ENCODE results near the gene TSN. TPM values are rescaled to one million over a fixed set of nuclear protein-coding genes. Genes with fewer than 3 reads are reported as not detected.

Gene TSN
- total RNA-seq, 1 experiment from 2014 or later, result 87.3 TPM

DNA sequence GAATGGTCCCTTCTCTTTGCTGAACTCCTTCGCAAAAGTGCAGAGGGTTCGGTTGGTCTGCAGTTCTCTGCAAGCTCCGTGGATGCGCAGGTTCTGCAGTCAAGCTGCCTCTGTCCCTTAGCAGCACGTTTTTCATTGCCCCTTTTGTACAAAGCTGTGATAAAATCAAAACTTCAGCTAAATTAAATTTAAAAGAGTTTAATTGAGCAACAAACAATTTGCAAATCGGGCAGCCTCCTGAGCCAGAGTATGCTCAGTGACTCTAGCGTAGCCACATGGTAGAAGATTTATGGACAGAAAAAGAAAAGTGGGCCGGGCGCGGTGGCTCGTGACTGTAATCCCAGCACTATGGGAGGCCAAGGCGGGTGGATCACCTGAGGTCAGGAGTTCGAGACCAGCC lies 18.8 kb downstream of the TSN start (continued):
- TF ChIP-seq, protein P1, sequence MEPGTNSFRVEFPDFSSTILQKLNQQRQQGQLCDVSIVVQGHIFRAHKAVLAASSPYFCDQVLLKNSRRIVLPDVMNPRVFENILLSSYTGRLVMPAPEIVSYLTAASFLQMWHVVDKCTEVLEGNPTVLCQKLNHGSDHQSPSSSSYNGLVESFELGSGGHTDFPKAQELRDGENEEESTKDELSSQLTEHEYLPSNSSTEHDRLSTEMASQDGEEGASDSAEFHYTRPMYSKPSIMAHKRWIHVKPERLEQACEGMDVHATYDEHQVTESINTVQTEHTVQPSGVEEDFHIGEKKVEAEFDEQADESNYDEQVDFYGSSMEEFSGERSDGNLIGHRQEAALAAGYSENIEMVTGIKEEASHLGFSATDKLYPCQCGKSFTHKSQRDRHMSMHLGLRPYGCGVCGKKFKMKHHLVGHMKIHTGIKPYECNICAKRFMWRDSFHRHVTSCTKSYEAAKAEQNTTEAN (CRISPR knock-in tag; IDR thresholded peaks at IDR 0.05), result no peak
- TF ChIP-seq NR3C1 (CRISPR knock-in tag; conservative IDR thresholded peaks at IDR 0.05; ENCODE audit: low read depth), result no peak
- TF ChIP-seq RORB (CRISPR knock-in tag; IDR thresholded peaks at IDR 0.05), result no peak

DNA sequence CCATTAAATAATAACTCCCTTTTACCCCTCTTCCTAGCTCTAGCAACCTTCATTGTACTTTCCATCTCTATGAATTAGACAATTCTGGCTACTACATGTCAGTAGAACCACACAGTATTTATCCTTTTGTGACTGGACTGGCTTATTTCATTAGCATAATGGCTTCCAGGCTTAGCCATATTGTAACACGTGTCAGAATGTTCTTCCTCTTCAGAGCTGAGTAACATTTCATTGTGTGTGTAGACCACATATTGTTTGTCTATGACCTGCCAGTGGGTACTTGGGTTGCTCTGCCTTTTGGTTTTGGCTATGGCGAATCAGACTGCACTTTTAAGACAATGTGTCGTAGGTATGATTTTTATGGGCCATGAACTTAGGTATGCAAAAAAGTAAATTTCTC lies 20.9 kb downstream of the TSN start:
- no peaks in the 10 kb centered on the region for H3K9me3 Mint-ChIP-seq
- H3K4me1 Mint-ChIP-seq, result peaks cover 16% of the 10 kb centered on the region
- no peaks in the 10 kb centered on the region for H3K36me3 Mint-ChIP-seq
- ChIA-PET CTCF (no interaction called here), POLR2A (no interaction called here)
- TF ChIP-seq, protein P2, sequence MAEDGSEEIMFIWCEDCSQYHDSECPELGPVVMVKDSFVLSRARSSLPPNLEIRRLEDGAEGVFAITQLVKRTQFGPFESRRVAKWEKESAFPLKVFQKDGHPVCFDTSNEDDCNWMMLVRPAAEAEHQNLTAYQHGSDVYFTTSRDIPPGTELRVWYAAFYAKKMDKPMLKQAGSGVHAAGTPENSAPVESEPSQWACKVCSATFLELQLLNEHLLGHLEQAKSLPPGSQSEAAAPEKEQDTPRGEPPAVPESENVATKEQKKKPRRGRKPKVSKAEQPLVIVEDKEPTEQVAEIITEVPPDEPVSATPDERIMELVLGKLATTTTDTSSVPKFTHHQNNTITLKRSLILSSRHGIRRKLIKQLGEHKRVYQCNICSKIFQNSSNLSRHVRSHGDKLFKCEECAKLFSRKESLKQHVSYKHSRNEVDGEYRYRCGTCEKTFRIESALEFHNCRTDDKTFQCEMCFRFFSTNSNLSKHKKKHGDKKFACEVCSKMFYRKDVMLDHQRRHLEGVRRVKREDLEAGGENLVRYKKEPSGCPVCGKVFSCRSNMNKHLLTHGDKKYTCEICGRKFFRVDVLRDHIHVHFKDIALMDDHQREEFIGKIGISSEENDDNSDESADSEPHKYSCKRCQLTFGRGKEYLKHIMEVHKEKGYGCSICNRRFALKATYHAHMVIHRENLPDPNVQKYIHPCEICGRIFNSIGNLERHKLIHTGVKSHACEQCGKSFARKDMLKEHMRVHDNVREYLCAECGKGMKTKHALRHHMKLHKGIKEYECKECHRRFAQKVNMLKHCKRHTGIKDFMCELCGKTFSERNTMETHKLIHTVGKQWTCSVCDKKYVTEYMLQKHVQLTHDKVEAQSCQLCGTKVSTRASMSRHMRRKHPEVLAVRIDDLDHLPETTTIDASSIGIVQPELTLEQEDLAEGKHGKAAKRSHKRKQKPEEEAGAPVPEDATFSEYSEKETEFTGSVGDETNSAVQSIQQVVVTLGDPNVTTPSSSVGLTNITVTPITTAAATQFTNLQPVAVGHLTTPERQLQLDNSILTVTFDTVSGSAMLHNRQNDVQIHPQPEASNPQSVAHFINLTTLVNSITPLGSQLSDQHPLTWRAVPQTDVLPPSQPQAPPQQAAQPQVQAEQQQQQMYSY (CRISPR knock-in tag; IDR thresholded peaks at IDR 0.05), result no peak
- TF ChIP-seq ETV6 (CRISPR knock-in tag; IDR thresholded peaks at IDR 0.05) (no peak), GRHL2 (CRISPR knock-in tag; IDR thresholded peaks at IDR 0.05; ENCODE audit: insufficient replicate concordance, severe bottlenecking) (no peak), MXD4 (CRISPR knock-in tag; IDR thresholded peaks at IDR 0.05; ENCODE audit: borderline replicate concordance) (no peak), TEAD1 (CRISPR knock-in tag; IDR thresholded peaks at IDR 0.05) (no peak)
- TF ChIP-seq, protein P3, sequence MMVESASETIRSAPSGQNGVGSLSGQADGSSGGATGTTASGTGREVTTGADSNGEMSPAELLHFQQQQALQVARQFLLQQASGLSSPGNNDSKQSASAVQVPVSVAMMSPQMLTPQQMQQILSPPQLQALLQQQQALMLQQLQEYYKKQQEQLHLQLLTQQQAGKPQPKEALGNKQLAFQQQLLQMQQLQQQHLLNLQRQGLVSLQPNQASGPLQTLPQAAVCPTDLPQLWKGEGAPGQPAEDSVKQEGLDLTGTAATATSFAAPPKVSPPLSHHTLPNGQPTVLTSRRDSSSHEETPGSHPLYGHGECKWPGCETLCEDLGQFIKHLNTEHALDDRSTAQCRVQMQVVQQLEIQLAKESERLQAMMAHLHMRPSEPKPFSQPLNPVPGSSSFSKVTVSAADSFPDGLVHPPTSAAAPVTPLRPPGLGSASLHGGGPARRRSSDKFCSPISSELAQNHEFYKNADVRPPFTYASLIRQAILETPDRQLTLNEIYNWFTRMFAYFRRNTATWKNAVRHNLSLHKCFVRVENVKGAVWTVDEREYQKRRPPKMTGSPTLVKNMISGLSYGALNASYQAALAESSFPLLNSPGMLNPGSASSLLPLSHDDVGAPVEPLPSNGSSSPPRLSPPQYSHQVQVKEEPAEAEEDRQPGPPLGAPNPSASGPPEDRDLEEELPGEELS (CRISPR knock-in tag; IDR thresholded peaks at IDR 0.05), result no peak
- TF ChIP-seq, protein P4, sequence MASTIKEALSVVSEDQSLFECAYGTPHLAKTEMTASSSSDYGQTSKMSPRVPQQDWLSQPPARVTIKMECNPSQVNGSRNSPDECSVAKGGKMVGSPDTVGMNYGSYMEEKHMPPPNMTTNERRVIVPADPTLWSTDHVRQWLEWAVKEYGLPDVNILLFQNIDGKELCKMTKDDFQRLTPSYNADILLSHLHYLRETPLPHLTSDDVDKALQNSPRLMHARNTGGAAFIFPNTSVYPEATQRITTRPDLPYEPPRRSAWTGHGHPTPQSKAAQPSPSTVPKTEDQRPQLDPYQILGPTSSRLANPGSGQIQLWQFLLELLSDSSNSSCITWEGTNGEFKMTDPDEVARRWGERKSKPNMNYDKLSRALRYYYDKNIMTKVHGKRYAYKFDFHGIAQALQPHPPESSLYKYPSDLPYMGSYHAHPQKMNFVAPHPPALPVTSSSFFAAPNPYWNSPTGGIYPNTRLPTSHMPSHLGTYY (CRISPR knock-in tag; IDR thresholded peaks at IDR 0.05), result no peak
- no peak for DNase-seq (ENCODE audit: low spot score)
- no peaks in the 10 kb centered on the region; the same call in 1 of the 2 replicates for H3K27me3 Mint-ChIP-seq (ENCODE audit: low read depth)
- H3K4me3 Mint-ChIP-seq, result no peak overlapping the region
- ATAC-seq, result no peak
- no peak overlapping the region for H3K27ac Mint-ChIP-seq

DNA sequence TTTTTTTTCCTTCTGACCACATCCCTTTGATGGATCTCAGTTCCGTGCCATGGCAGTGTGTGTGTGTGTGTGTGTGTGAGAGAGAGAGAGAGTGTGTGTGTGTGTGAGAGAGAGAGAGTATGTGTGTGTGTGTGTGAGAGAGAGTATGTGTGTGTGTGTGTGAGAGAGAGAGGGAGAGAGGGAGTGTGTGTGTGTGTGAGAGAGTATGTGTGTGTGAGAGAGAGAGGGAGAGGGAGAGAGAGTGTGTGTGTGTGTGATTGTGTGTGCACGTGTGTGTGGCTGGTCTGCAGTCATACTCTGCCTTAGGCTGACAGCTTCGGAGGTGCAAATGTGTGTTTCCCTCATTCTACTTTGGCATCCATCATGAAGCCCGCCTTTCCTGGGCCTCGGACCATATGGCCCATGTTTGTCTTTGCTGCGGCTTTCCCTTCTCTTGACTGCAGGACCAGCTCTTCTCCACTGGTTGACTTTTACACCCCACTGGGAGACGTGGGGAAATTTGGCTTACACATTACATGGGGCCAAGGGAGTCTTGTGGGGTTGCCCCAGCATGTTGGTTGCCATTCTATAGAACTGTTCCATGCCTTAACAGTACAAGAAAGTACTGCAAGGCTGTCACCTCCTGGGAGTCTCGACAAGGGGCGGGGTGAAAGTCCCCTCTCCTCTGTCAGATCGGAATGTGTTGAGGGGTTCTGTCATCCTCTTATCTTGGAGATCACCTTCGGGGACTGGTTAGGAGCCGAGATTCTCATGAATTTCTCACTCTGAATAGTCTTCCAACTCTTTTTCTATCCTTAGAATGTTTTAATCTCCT lies 21.6 kb downstream of the TSN start:
- Mint-ChIP-seq H3K9me3 (no peaks in the 10 kb centered on the region), H3K4me1 (peaks cover 14% of the 10 kb centered on the region), H3K36me3 (no peaks in the 10 kb centered on the region), H3K4me3 (no peak overlapping the region), H3K27me3 (ENCODE audit: low read depth) (no peaks in the 10 kb centered on the region; the same call in 1 of the 2 replicates), H3K27ac (peak overlapping the region; percentile 58; the same call in 1 of the 2 replicates)
- ChIA-PET POLR2A (no interaction called here), CTCF (no interaction called here)
- ATAC-seq (no peak), DNase-seq (ENCODE audit: low spot score) (no peak)
- TF ChIP-seq, protein P5, sequence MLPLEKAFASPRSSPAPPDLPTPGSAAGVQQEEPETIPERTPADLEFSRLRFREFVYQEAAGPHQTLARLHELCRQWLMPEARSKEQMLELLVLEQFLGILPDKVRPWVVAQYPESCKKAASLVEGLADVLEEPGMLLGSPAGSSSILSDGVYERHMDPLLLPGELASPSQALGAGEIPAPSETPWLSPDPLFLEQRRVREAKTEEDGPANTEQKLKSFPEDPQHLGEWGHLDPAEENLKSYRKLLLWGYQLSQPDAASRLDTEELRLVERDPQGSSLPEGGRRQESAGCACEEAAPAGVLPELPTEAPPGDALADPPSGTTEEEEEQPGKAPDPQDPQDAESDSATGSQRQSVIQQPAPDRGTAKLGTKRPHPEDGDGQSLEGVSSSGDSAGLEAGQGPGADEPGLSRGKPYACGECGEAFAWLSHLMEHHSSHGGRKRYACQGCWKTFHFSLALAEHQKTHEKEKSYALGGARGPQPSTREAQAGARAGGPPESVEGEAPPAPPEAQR (CRISPR knock-in tag; IDR thresholded peaks at IDR 0.05), result no peak
- TF ChIP-seq RELA (CRISPR knock-in tag; IDR thresholded peaks at IDR 0.05; ENCODE audit: borderline replicate concordance), result no peak
- TF ChIP-seq, protein P6, sequence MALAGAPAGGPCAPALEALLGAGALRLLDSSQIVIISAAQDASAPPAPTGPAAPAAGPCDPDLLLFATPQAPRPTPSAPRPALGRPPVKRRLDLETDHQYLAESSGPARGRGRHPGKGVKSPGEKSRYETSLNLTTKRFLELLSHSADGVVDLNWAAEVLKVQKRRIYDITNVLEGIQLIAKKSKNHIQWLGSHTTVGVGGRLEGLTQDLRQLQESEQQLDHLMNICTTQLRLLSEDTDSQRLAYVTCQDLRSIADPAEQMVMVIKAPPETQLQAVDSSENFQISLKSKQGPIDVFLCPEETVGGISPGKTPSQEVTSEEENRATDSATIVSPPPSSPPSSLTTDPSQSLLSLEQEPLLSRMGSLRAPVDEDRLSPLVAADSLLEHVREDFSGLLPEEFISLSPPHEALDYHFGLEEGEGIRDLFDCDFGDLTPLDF (CRISPR knock-in tag; IDR thresholded peaks at IDR 0.05), result no peak
- TF ChIP-seq CBFB (CRISPR knock-in tag; IDR thresholded peaks at IDR 0.05; ENCODE audit: low read depth), result no peak
- no peak for TF ChIP-seq JUN (CRISPR knock-in tag; IDR thresholded peaks at IDR 0.05)
- TF ChIP-seq, protein P7, sequence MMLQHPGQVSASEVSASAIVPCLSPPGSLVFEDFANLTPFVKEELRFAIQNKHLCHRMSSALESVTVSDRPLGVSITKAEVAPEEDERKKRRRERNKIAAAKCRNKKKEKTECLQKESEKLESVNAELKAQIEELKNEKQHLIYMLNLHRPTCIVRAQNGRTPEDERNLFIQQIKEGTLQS (CRISPR knock-in tag; conservative IDR thresholded peaks at IDR 0.05), result no peak
- TF ChIP-seq PRRX2 (CRISPR knock-in tag; IDR thresholded peaks at IDR 0.05), result no peak
- no peak for TF ChIP-seq SMAD4 (CRISPR knock-in tag; IDR thresholded peaks at IDR 0.05)
- no peak for TF ChIP-seq ZNF232 (CRISPR knock-in tag; IDR thresholded peaks at IDR 0.05)
- no peak for TF ChIP-seq ZNF396 (CRISPR knock-in tag; IDR thresholded peaks at IDR 0.05; ENCODE audit: borderline replicate concordance)
- no peak for TF ChIP-seq OVOL2 (CRISPR knock-in tag; IDR thresholded peaks at IDR 0.05; ENCODE audit: borderline replicate concordance)

All from WTC11 (cell line).